ENCODE results near the gene GSPT1.
"Not testable (repeated sequence)": the region's sequence is repeated elsewhere in the genome, so short reads cannot be mapped to it uniquely, and the experiment has no call there.

GSPT1 gene

DNA sequence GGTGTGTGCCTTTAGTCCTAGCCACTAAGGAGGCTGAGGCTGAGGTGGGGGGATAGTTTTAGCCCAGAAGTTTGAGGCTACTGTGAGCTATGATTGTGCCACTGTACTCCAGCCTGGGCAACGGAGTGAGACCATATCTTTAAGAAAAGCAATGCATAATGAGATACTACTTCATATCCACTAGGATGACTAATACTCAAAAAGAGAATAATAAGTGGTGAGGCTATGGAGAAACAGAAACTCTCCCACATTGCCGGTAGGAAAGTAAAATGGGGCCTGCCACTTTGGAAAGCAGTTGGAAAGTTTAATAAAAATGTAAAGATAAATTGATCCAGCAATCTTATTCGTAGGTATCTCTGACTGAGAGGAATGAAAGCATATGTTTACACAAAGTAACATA lies 30.7 kb upstream of the GSPT1 start:
- H3K4me3 ChIP-seq (ENCODE audit: low read length, poor library complexity, severe bottlenecking), result no peak overlapping the region
- no peaks in the 10 kb centered on the region for H4K20me1 ChIP-seq (ENCODE audit: insufficient read depth, low read length, poor library complexity, severe bottlenecking)
- H3K79me2 ChIP-seq (ENCODE audit: insufficient read depth, low read length), result no peaks in the 10 kb centered on the region
- no peak overlapping the region for H3K9ac ChIP-seq (ENCODE audit: low read depth, low read length, poor library complexity, severe bottlenecking)
- H3K9me3 ChIP-seq (ENCODE audit: insufficient read depth, low read depth, low read length), result no peaks in the 10 kb centered on the region
- no peaks in the 10 kb centered on the region for H3K27me3 ChIP-seq (ENCODE audit: insufficient read depth, low read length, poor library complexity, severe bottlenecking)
- no peaks in the 10 kb centered on the region for H3K9me2 ChIP-seq (replicated peaks; ENCODE audit: low read depth, low read length)
- no peak overlapping the region for H3K4me2 ChIP-seq (ENCODE audit: low read depth, low read length, poor library complexity, severe bottlenecking)
- no peak overlapping the region for H2AFZ ChIP-seq (ENCODE audit: low read length)
- no peaks in the 10 kb centered on the region for H3K36me3 ChIP-seq (ENCODE audit: insufficient read depth, low read length)
- H3F3A ChIP-seq (ENCODE audit: low read depth), result no peaks in the 10 kb centered on the region
- H3K4me1 ChIP-seq (ENCODE audit: insufficient read depth, low read length, poor library complexity, severe bottlenecking), result no peaks in the 10 kb centered on the region
- no peak for TF ChIP-seq EZH2phosphoT487 (IDR thresholded peaks at IDR 0.05; ENCODE audit: borderline replicate concordance)
- TF ChIP-seq, protein P1, sequence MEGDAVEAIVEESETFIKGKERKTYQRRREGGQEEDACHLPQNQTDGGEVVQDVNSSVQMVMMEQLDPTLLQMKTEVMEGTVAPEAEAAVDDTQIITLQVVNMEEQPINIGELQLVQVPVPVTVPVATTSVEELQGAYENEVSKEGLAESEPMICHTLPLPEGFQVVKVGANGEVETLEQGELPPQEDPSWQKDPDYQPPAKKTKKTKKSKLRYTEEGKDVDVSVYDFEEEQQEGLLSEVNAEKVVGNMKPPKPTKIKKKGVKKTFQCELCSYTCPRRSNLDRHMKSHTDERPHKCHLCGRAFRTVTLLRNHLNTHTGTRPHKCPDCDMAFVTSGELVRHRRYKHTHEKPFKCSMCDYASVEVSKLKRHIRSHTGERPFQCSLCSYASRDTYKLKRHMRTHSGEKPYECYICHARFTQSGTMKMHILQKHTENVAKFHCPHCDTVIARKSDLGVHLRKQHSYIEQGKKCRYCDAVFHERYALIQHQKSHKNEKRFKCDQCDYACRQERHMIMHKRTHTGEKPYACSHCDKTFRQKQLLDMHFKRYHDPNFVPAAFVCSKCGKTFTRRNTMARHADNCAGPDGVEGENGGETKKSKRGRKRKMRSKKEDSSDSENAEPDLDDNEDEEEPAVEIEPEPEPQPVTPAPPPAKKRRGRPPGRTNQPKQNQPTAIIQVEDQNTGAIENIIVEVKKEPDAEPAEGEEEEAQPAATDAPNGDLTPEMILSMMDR (conservative IDR thresholded peaks at IDR 0.05; ENCODE audit: low read length), result no peak

DNA sequence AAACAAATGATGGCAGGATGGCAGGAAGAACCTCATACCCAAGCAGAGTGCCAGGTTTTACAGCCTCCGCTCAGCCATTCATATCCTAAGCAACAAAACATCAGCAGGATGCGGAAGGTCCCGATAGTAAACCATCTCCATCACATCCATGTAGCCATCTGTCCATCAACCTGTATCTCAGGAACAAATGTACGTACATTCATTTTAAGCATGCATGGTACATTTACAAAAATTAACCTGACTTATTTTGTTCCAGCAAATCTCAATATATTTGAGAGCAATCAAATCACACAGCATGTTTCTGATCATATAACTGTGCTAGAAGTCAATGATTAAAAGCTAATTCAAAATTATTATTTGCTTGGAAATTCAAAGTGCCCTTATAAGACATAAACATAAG lies 26.2 kb upstream of the GSPT1 start, which contains the start of gene NPIPB2:
TSS of gene NPIPB2 (minus strand) at position 101 of the 400 bp plus-strand sequence. CDS start at position 101, 0 bp downstream.
- H3K9ac ChIP-seq (ENCODE audit: low read depth, low read length, poor library complexity, severe bottlenecking); H3K4me1 ChIP-seq (ENCODE audit: insufficient read depth, low read length, poor library complexity, severe bottlenecking); H3K36me3 ChIP-seq (ENCODE audit: insufficient read depth, low read length); H3F3A ChIP-seq (ENCODE audit: low read depth); H3K79me2 ChIP-seq (ENCODE audit: insufficient read depth, low read length); H4K20me1 ChIP-seq (ENCODE audit: insufficient read depth, low read length, poor library complexity, severe bottlenecking); H3K27me3 ChIP-seq (ENCODE audit: insufficient read depth, low read length, poor library complexity, severe bottlenecking); H3K4me3 ChIP-seq (ENCODE audit: low read length, poor library complexity, severe bottlenecking); H2AFZ ChIP-seq (ENCODE audit: low read length); H3K9me2 ChIP-seq (replicated peaks; ENCODE audit: low read depth, low read length); H3K4me2 ChIP-seq (ENCODE audit: low read depth, low read length, poor library complexity, severe bottlenecking); H3K9me3 ChIP-seq (ENCODE audit: insufficient read depth, low read depth, low read length): not testable (repeated sequence)

GRCh38 chr16:11927350-11927749 lies 11.6 kb upstream of the GSPT1 start:
- not testable (repeated sequence) for H3K36me3 ChIP-seq (ENCODE audit: insufficient read depth, low read length); H3K79me2 ChIP-seq (ENCODE audit: insufficient read depth, low read length); H3K27me3 ChIP-seq (ENCODE audit: insufficient read depth, low read length, poor library complexity, severe bottlenecking); H3F3A ChIP-seq (ENCODE audit: low read depth); H3K4me1 ChIP-seq (ENCODE audit: insufficient read depth, low read length, poor library complexity, severe bottlenecking); H3K9me3 ChIP-seq (ENCODE audit: insufficient read depth, low read depth, low read length); H2AFZ ChIP-seq (ENCODE audit: low read length); H3K9ac ChIP-seq (ENCODE audit: low read depth, low read length, poor library complexity, severe bottlenecking); H3K9me2 ChIP-seq (replicated peaks; ENCODE audit: low read depth, low read length); H3K4me2 ChIP-seq (ENCODE audit: low read depth, low read length, poor library complexity, severe bottlenecking); H4K20me1 ChIP-seq (ENCODE audit: insufficient read depth, low read length, poor library complexity, severe bottlenecking); H3K4me3 ChIP-seq (ENCODE audit: low read length, poor library complexity, severe bottlenecking)

- H3K9me3 ChIP-seq (ENCODE audit: insufficient read depth, low read depth, low read length); H3K36me3 ChIP-seq (ENCODE audit: insufficient read depth, low read length); H3K27me3 ChIP-seq (ENCODE audit: insufficient read depth, low read length, poor library complexity, severe bottlenecking); H3F3A ChIP-seq (ENCODE audit: low read depth); H2AFZ ChIP-seq (ENCODE audit: low read length); H4K20me1 ChIP-seq (ENCODE audit: insufficient read depth, low read length, poor library complexity, severe bottlenecking); H3K4me1 ChIP-seq (ENCODE audit: insufficient read depth, low read length, poor library complexity, severe bottlenecking); H3K79me2 ChIP-seq (ENCODE audit: insufficient read depth, low read length); H3K9me2 ChIP-seq (replicated peaks; ENCODE audit: low read depth, low read length); H3K9ac ChIP-seq (ENCODE audit: low read depth, low read length, poor library complexity, severe bottlenecking); H3K4me2 ChIP-seq (ENCODE audit: low read depth, low read length, poor library complexity, severe bottlenecking); H3K4me3 ChIP-seq (ENCODE audit: low read length, poor library complexity, severe bottlenecking): not testable (repeated sequence)
These were observed 8.3 kb upstream of the GSPT1 start for GRCh38 chr16:11924046-11924445.
